Neural cell (in vitro differentiated cells): ENCODE measurements around the gene SRGAP2B. TPM values are rescaled to one million over a fixed set of nuclear protein-coding genes. Genes with fewer than 3 reads are reported as not detected.
"Not testable (repeated sequence)": the region's sequence is repeated elsewhere in the genome, so short reads cannot be mapped to it uniquely, and the experiment has no call there.

Experiments used
- H2AFZ ChIP-seq: fragments of 200-600, 300-800 bp; sonication (generic), shearing (Covaris generic); 2 replicates; pipeline ENCODE4 v1.6.0; 2014; ENCODE audit warnings: low read depth, mild to moderate bottlenecking, antibody characterized with exemption, low read length, moderate library complexity
- H3F3A ChIP-seq: fragments of 200-600 bp; shearing (Covaris generic); 2 replicates; pipeline ENCODE4 v1.6.1; 2016; ENCODE audit warnings: mild to moderate bottlenecking, moderate library complexity, mixed read lengths, antibody characterized with exemption, low read length; ENCODE audit not compliant: insufficient read depth, poor library complexity, severe bottlenecking
- H3K27ac ChIP-seq: fragments of 200-600, 300-800 bp; sonication (generic), shearing (Covaris generic); 2 replicates; pipeline ENCODE4 v1.5.1; 2014; ENCODE audit warnings: mild to moderate bottlenecking, low read length, moderate library complexity
- H3K27me3 ChIP-seq: fragments of 300-800, 200-600 bp; sonication (generic), shearing (Covaris generic); 2 replicates; pipeline ENCODE4 v1.6.0; 2014; ENCODE audit warnings: mild to moderate bottlenecking, low read depth, low read length, moderate library complexity; ENCODE audit not compliant: insufficient read depth
- H3K36me3 ChIP-seq: fragments of 300-800, 200-600 bp; sonication (generic), shearing (Covaris generic); 2 replicates; pipeline ENCODE4 v1.5.1; 2014; ENCODE audit warnings: mild to moderate bottlenecking, antibody characterized with exemption, low read length, moderate library complexity; ENCODE audit not compliant: insufficient read depth
- H3K4me2 ChIP-seq: fragments of 300-800, 200-600 bp; sonication (generic), shearing (Covaris generic); 2 replicates; pipeline ENCODE4 v1.6.0; 2014; ENCODE audit warnings: mild to moderate bottlenecking, low read length
- H3K4me3 ChIP-seq: fragments of 300-800, 200-600 bp; sonication (generic), shearing (Covaris generic); 2 replicates; pipeline ENCODE4 v1.5.1; 2014; ENCODE audit warnings: mild to moderate bottlenecking, low read length, moderate library complexity
- H3K79me2 ChIP-seq: fragments of 200-600 bp; shearing (Covaris generic); replicated peaks from 2 replicates; pipeline ENCODE4 v1.6.0; 2014; ENCODE audit warnings: mild to moderate bottlenecking, low read length, moderate library complexity; ENCODE audit not compliant: insufficient read depth
- H3K9ac ChIP-seq: fragments of 300-800, 200-600 bp; sonication (generic), shearing (Covaris generic); 2 replicates; pipeline ENCODE4 v1.6.1; 2016; ENCODE audit warnings: mild to moderate bottlenecking, low read length, mixed read lengths
- H3K9me2 ChIP-seq: fragments of 200-600 bp; shearing (Covaris generic); 2 replicates; pipeline ENCODE4 v1.6.1; 2016; ENCODE audit warnings: mild to moderate bottlenecking, low read length, mixed read lengths; ENCODE audit not compliant: insufficient read depth
- H3K9me3 ChIP-seq: fragments of 200-600, 300-800 bp; sonication (generic), shearing (Covaris generic); 2 replicates; pipeline ENCODE4 v1.6.1; 2016; ENCODE audit warnings: mild to moderate bottlenecking, mixed run types, low read length, moderate library complexity, mixed read lengths
- H4K20me1 ChIP-seq: fragments of 200-600 bp; shearing (Covaris generic); 2 replicates; pipeline ENCODE4 v1.6.1; 2016; ENCODE audit warnings: mild to moderate bottlenecking, mixed run types; ENCODE audit not compliant: insufficient read depth
- polyA plus RNA-seq: library from polyadenylated mRNA; depleted of rRNA; stranded (reverse); fragments of >200 nt; gene quantifications from 2 replicates; pipeline ENCODE4 v1.2.3, GENCODE V29; 2014

Gene SRGAP2B
- polyA plus RNA-seq, 1 donor from 2014 or later: 11.8 TPM

DNA sequence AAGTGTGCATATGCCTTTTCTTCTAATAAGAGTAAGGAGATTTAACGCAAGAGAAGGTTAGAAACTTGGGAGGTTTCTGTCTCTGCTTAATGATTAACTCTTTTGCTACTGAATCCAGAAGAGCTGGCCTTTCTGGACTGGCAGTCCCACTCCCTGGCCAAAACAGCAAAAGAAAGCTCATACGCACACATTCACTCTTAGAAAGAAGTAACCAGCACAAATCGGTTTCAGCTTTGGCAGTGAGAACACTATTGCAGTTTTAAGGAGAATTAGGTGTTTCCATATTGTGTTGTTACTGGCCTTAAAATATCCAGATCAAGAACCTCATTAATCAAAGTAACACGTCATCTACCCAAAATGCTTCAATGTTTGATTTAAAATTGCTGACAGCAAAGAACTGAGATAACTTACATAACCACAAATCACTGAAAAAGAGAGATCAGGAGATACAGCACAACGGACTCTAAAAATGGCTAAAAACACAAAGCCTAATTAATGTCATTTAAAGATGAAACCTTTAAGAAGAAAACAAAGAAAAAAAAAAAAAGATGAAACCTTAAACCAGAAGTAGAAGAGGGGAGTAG lies 16.2 kb downstream of the SRGAP2B start:
- not testable (repeated sequence) for H3K27ac ChIP-seq, H3K9me3 ChIP-seq, H3K27me3 ChIP-seq, H3K36me3 ChIP-seq, H3F3A ChIP-seq, H4K20me1 ChIP-seq, H2AFZ ChIP-seq, H3K9me2 ChIP-seq, H3K4me3 ChIP-seq, H3K79me2 ChIP-seq, H3K4me2 ChIP-seq, H3K9ac ChIP-seq

DNA sequence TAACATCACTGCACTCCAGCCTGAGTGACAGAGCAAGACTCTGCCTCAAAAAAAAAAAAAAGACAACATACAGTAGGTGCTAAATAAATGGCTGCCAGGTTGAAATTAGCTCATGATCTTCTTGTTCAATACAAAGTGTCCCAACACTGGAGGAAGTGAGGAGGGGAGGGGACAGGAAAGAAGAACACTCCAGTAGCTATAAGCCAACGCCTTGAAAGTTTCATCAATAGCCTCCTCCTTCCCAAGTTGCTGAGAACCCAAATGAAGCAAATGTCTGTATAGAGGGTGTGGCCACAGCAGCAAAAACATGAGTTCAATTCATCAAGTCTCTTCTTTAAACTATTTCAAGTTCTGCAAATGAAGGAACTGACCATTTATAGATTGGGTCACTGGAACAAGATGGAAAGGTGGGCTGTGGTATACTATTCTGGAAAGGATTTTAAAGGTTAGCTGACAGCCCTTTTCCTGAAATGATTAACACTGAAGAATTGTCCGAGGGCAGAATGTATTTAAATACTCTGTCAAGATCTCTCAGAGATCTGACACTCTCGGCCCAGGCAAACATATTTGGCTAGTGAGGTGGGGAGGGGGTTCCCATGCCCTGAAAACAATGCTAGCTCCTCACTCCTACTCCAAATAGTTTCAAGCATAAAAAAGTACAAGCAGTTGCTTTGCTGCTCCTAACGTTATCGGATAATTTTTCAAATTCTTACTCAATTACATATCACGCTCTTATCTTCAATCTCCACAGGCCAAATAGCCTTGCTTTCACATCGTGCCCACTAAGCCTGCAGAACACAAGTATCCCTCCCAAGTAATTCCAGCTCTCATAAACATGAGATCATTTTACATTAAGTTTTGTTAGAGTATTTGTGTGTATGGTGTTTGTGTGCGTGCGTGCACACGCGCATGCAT lies 17.0 kb downstream of the SRGAP2B start:
- not testable (repeated sequence) for H3K79me2 ChIP-seq, H3F3A ChIP-seq, H3K4me3 ChIP-seq, H3K9me2 ChIP-seq, H3K36me3 ChIP-seq, H3K9me3 ChIP-seq, H3K9ac ChIP-seq, H3K4me2 ChIP-seq, H3K27ac ChIP-seq, H3K27me3 ChIP-seq, H4K20me1 ChIP-seq, H2AFZ ChIP-seq

- H3F3A ChIP-seq, H2AFZ ChIP-seq, H4K20me1 ChIP-seq, H3K9me2 ChIP-seq, H3K27me3 ChIP-seq, H3K4me2 ChIP-seq, H3K9me3 ChIP-seq, H3K79me2 ChIP-seq, H3K9ac ChIP-seq, H3K4me3 ChIP-seq, H3K27ac ChIP-seq, H3K36me3 ChIP-seq: not testable (repeated sequence)
Observed at GRCh38 chr1:145076877-145077276, 18.3 kb downstream of the SRGAP2B start.

DNA sequence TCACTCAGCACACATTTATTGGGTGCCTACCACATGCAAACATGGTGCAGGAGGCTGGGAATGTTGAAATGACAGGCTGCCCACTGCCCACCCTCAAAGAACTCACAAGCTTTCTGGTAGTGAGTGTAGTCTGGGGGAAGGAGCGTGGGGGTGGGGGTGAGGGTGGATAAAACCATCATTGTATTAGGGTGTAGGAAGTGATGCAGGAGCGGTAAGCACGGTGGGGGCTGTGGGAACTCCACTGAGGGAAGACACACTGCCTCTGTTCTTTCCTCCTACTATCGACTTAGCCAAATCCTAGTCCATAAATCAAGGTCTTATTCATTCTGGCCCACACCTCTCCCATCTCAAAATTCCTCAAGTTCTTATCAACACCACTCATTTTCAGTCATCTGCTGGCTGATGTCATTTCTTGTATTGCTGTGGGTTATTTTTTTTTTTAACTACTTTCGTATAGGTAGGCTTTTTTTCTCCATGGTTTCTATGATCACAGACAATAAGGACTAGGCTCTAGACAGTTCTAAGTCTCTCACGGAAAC lies 21.0 kb downstream of the SRGAP2B start:
- H2AFZ ChIP-seq, H3F3A ChIP-seq, H3K36me3 ChIP-seq, H3K27ac ChIP-seq, H4K20me1 ChIP-seq, H3K9me3 ChIP-seq, H3K9ac ChIP-seq, H3K27me3 ChIP-seq, H3K4me2 ChIP-seq, H3K79me2 ChIP-seq, H3K9me2 ChIP-seq, H3K4me3 ChIP-seq: not testable (repeated sequence)

DNA sequence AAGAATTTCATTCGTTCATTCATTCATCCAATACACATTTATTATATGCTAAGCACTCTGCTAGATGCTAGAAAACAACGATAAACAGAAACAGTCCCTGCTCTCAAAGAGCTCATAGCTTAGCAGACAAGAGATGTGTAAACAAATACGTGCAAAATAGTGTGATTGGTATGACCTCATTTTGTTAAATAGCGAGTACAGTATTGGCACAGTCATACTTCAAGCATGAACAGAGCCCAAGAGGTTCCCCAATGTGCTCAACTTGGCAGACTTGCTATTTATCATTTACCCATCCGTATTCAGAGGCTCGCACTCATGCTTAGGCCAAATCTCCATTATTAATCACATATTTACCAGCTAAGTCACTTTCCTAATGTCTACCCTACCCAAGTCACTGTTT lies 23.6 kb downstream of the SRGAP2B start:
- H3K4me3 ChIP-seq, H3K36me3 ChIP-seq, H3K79me2 ChIP-seq, H2AFZ ChIP-seq, H3K9me3 ChIP-seq, H3K27ac ChIP-seq, H3F3A ChIP-seq, H3K27me3 ChIP-seq, H3K4me2 ChIP-seq, H3K9me2 ChIP-seq, H3K9ac ChIP-seq, H4K20me1 ChIP-seq: not testable (repeated sequence)

- not testable (repeated sequence) for H3K27me3 ChIP-seq, H3K4me3 ChIP-seq, H4K20me1 ChIP-seq, H3K79me2 ChIP-seq, H3F3A ChIP-seq, H3K27ac ChIP-seq, H3K9me2 ChIP-seq, H2AFZ ChIP-seq, H3K9ac ChIP-seq, H3K9me3 ChIP-seq, H3K36me3 ChIP-seq, H3K4me2 ChIP-seq
Observed at GRCh38 chr1:145066486-145066885, 28.6 kb downstream of the SRGAP2B start.

DNA sequence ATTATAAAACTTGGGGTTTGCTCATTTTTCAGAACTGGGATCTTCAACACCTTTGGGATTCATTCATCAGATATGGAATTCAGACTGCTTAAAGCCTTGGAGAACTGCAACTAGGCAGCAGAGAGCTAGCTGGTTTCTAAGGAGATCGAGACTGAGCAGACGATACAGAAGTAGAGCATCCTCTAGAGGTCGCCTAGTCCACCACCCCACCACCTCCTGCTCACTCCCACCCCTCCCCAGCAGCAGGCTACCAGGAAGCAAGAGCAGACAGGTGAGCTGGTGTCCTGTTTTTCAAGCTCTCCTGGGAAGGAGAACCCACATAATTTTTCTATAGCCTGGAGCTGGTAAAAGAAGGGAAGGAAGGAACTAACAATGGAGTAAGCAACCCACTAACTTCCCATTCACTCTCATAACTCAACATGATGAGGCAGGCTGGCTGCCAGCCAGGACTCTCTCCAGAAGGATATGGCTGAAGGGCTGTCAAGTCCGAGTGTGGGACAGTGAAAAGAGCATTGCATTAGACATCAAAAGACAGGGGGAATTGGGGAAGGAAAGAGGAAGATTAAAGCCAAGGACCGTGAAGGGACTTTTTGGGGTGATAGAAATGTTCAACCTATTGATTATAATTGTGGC lies 29.8 kb downstream of the SRGAP2B start:
- not testable (repeated sequence) for H3K4me3 ChIP-seq, H4K20me1 ChIP-seq, H3K4me2 ChIP-seq, H3K9ac ChIP-seq, H3K79me2 ChIP-seq, H3K27ac ChIP-seq, H3K9me3 ChIP-seq, H2AFZ ChIP-seq, H3K9me2 ChIP-seq, H3K36me3 ChIP-seq, H3K27me3 ChIP-seq, H3F3A ChIP-seq
